HCT116 (cell line): ENCODE results near the gene EYA4. TPM values are rescaled to one million over a fixed set of nuclear protein-coding genes. Genes with fewer than 3 reads are reported as not detected.

Source experiments
- ATAC-seq: fragments of 200-7000 bp; cut with Tn5 transposase; 2 replicates; pipeline ENCODE4 v1.9.1; 2020; ENCODE audit warnings: mild to moderate bottlenecking, moderate library complexity
- BruUV-seq: library from RNA; stranded (reverse); fragments of 400-500 nt; replicated peaks from 2 replicates; lab custom pipeline; 2021; lab: Mats Ljungman, UMichigan
- CTCF ChIA-PET: fragments of 300-600 bp; sonication (Branson Sonifier 250); formaldehyde crosslinking; loops from one replicate; lab custom pipeline; 2021; ENCODE audit warnings: antibody characterized with exemption; lab: Charles Lee
- POLR2A ChIA-PET: fragments of 300-600, 350-600 bp; sonication (Branson Sonifier 250); formaldehyde crosslinking; loops from one replicate; lab custom pipeline; 2021; ENCODE audit warnings: antibody characterized with exemption; lab: Charles Lee
- RAD21 ChIA-PET, 2 experiments: fragments of 300-600 bp; sonication (Branson Sonifier 250); formaldehyde crosslinking; loops; one replicate each; lab custom pipeline; 2023; ENCODE audit warnings: low total read pairs in 2 of 2; ENCODE audit not compliant: uncharacterized antibody in 2 of 2, unreplicated experiment in 2 of 2, low non-redundant PET in 1 of 2; lab: Charles Lee
- DNase-seq: peaks from one replicate; pipeline ENCODE4 v3.0.0-alpha.2; 2010; ENCODE audit warnings: low read depth, low spot score
- H2AFZ ChIP-seq: fragments of 200-600 bp; shearing (Covaris generic), sonication (generic); 2 replicates; pipeline ENCODE4 v1.6.1; 2017; ENCODE audit warnings: low read depth, mixed run types, mixed read lengths, antibody characterized with exemption, low read length; ENCODE audit not compliant: poor library complexity, severe bottlenecking
- H3K27ac ChIP-seq: 2 replicates; pipeline ENCODE4 v1.5.1; 2012; ENCODE audit warnings: low read depth, low read length
- H3K27me3 ChIP-seq: fragments of 200-600 bp; sonication (generic); 2 replicates; pipeline ENCODE4 v1.6.1; 2016; ENCODE audit warnings: mixed run types, low read length, mixed read lengths; ENCODE audit not compliant: insufficient read depth
- H3K36me3 ChIP-seq, 2 experiments: fragments of 200-500 bp in 1 of 2; fragments of 200-600 bp in 1 of 2; sonication (Bioruptor generic) in 1 of 2; sonication (generic) in 1 of 2; 2 replicates each; pipeline versions ENCODE4 v1.5.1 to v1.6.1; 2014 to 2016; ENCODE audit warnings: low read length in 2 of 2, inconsistent platforms in 1 of 2, mixed read lengths in 1 of 2, mixed run types in 1 of 2; ENCODE audit not compliant: insufficient read depth in 2 of 2, control insufficient read depth in 1 of 2
- H3K4me1 ChIP-seq, 2 experiments: fragments of 200-600 bp in 1 of 2; sonication (generic) in 1 of 2; 2 replicates each; pipeline versions ENCODE4 v1.5.1 to v1.6.1; 2012 to 2017; ENCODE audit warnings: low read length in 2 of 2, inconsistent platforms in 1 of 2, mild to moderate bottlenecking in 1 of 2, mixed read lengths in 1 of 2, mixed run types in 1 of 2, moderate library complexity in 1 of 2; ENCODE audit not compliant: insufficient read depth in 2 of 2, control insufficient read depth in 1 of 2
- H3K4me2 ChIP-seq: fragments of 200-600 bp; sonication (generic); 2 replicates; pipeline ENCODE4 v1.6.1; 2017; ENCODE audit warnings: mixed run types, low read length, mixed read lengths
- H3K4me3 ChIP-seq, 2 experiments: fragments of 200-600 bp in 1 of 2; sonication (generic) in 1 of 2; replicated peaks in 1 of 2; 2 replicates each; pipeline ENCODE4 v1.5.1; 2011 to 2016; ENCODE audit warnings: low read length in 2 of 2, control low read depth in 1 of 2, low read depth in 1 of 2, mild to moderate bottlenecking in 1 of 2, mixed read lengths in 1 of 2, mixed run types in 1 of 2
- H3K79me2 ChIP-seq: fragments of 200-600 bp; sonication (generic); 2 replicates; pipeline ENCODE4 v1.6.1; 2017; ENCODE audit warnings: mild to moderate bottlenecking, mixed run types, low read length, moderate library complexity, mixed read lengths; ENCODE audit not compliant: insufficient read depth
- H3K9ac ChIP-seq: fragments of 200-600 bp; sonication (generic); 2 replicates; pipeline ENCODE4 v1.6.1; 2016; ENCODE audit warnings: low read length, mixed read lengths
- H3K9me2 ChIP-seq: fragments of 200-600 bp; sonication (generic), shearing (Covaris generic); 2 replicates; pipeline ENCODE4 v1.6.1; 2017; ENCODE audit warnings: mixed run types, mild to moderate bottlenecking, moderate library complexity; ENCODE audit not compliant: insufficient read depth
- H3K9me3 ChIP-seq, 2 experiments: fragments of 200-500 bp in 1 of 2; fragments of 200-600 bp in 1 of 2; sonication (Bioruptor generic) in 1 of 2; sonication (generic) in 1 of 2; 2 replicates each; pipeline ENCODE4 v1.6.1; 2014 to 2017; ENCODE audit warnings: low read length in 2 of 2, mixed read lengths in 2 of 2, inconsistent platforms in 1 of 2, low read depth in 1 of 2, mild to moderate bottlenecking in 1 of 2, mixed run types in 1 of 2, moderate library complexity in 1 of 2; ENCODE audit not compliant: control insufficient read depth in 1 of 2, insufficient read depth in 1 of 2
- H4K20me1 ChIP-seq: fragments of 200-600 bp; sonication (generic), shearing (Covaris generic); 2 replicates; pipeline ENCODE4 v1.6.1; 2017; ENCODE audit warnings: mixed run types, mild to moderate bottlenecking, moderate library complexity; ENCODE audit not compliant: insufficient read depth
- CBX3 ChIP-seq: IDR thresholded peaks from 2 replicates; pipeline ENCODE4 v1.6.1; 2012; ENCODE audit warnings: low read depth
- CEBPB ChIP-seq: IDR thresholded peaks from 2 replicates; pipeline ENCODE4 v1.6.1; 2012; ENCODE audit warnings: low read depth
- EGR1 ChIP-seq: IDR thresholded peaks from 2 replicates; pipeline ENCODE4 v1.6.1; 2012; ENCODE audit warnings: low read depth
- ELF1 ChIP-seq: IDR thresholded peaks from 2 replicates; pipeline ENCODE4 v1.6.1; 2012; ENCODE audit warnings: low read depth, borderline replicate concordance
- EZH2 ChIP-seq: fragments of 200-600 bp; sonication (generic); IDR thresholded peaks from 2 replicates; pipeline ENCODE4 v1.6.1; 2017; ENCODE audit warnings: antibody characterized with exemption, mixed run types
- FOSL1 ChIP-seq: IDR thresholded peaks from 2 replicates; pipeline ENCODE4 v1.6.1; 2012; ENCODE audit warnings: low read depth
- JUND ChIP-seq: IDR thresholded peaks from 2 replicates; pipeline ENCODE4 v1.6.1; 2012
- MAX ChIP-seq: IDR thresholded peaks from 2 replicates; pipeline ENCODE4 v1.6.1; 2012
- POLR2A ChIP-seq: IDR thresholded peaks from 2 replicates; pipeline ENCODE4 v1.7.0; 2011; ENCODE audit warnings: borderline replicate concordance; ENCODE audit not compliant: insufficient read depth, insufficient read length; ENCODE audit errors: extremely low read depth
- POLR2AphosphoS5 ChIP-seq: IDR thresholded peaks from 2 replicates; pipeline ENCODE4 v1.6.1; 2011; ENCODE audit warnings: mild to moderate bottlenecking, low read depth, low read length, moderate library complexity
- RAD21 ChIP-seq: IDR thresholded peaks from 2 replicates; pipeline ENCODE4 v1.6.1; 2012; ENCODE audit warnings: low read depth, mild to moderate bottlenecking
- SIN3A ChIP-seq: IDR thresholded peaks from 2 replicates; pipeline ENCODE4 v1.6.1; 2012; ENCODE audit warnings: low read depth
- SRF ChIP-seq: IDR thresholded peaks from 2 replicates; pipeline ENCODE4 v1.6.1; 2012; ENCODE audit warnings: low read depth
- YY1 ChIP-seq: IDR thresholded peaks from 2 replicates; pipeline ENCODE4 v1.6.1; 2011; ENCODE audit warnings: low read length, low read depth, moderate library complexity, mild to moderate bottlenecking; ENCODE audit not compliant: insufficient replicate concordance; ENCODE audit errors: extremely low read depth
- ZFX ChIP-seq: fragments of 450-650 bp; IDR thresholded peaks from 2 replicates; pipeline ENCODE4 v1.6.1; 2017
- ZNF274 ChIP-seq: fragments of 200-500 bp; sonication (Bioruptor generic); IDR thresholded peaks from 2 replicates; pipeline ENCODE4 v1.6.1; 2014; ENCODE audit warnings: mild to moderate bottlenecking, low read depth, low read length, inconsistent platforms
- intact Hi-C: fragments of 100-400 bp; cut with micrococcal nuclease; formaldehyde crosslinking; loops from 2 replicates; pipeline ENCODE4 v1.10.0; 2022
- total RNA-seq: library from RNA; stranded (reverse); gene quantifications from one replicate; pipeline ENCODE4 v1.2.1, GENCODE V29; 2021; ENCODE audit not compliant: unreplicated experiment
- TF ChIP-seq, protein P1 (sequence below): IDR thresholded peaks from 2 replicates; pipeline ENCODE4 v1.6.1; 2012
- TF ChIP-seq, protein P2 (sequence below), 3 experiments: fragments of 200-600 bp in 1 of 3; sonication (generic) in 1 of 3; IDR thresholded peaks in 2 of 3; conservative IDR thresholded peaks in 1 of 3; 2 replicates each; pipeline ENCODE4 v1.5.1; 2012 to 2017; ENCODE audit warnings: low read depth in 2 of 3, low read length in 2 of 3, antibody characterized with exemption in 1 of 3, borderline replicate concordance in 1 of 3, control low read depth in 1 of 3, mild to moderate bottlenecking in 1 of 3, mixed read lengths in 1 of 3, mixed run types in 1 of 3, moderate library complexity in 1 of 3; ENCODE audit not compliant: insufficient read depth in 1 of 3

EYA4 gene
- total RNA-seq, 1 experiment from 2014 or later, result not detected

GRCh38 chr6:133466680-133467079 lies 225.5 kb downstream of the EYA4 start:
- RAD21 ChIA-PET, result no interaction called here
- TF ChIP-seq CEBPB, result no peak
- TF ChIP-seq YY1, result no peak
- TF ChIP-seq EZH2, result no peak
- TF ChIP-seq CBX3, result no peak
- TF ChIP-seq ELF1, result no peak
- no peak for TF ChIP-seq POLR2A
- TF ChIP-seq FOSL1, result no peak
- TF ChIP-seq ZFX, result no peak
- no peak for TF ChIP-seq SRF
- TF ChIP-seq RAD21, result no peak
- TF ChIP-seq MAX, result no peak
- no peak for TF ChIP-seq ZNF274
- TF ChIP-seq JUND, result no peak
- no peak for TF ChIP-seq EGR1
- no peak for TF ChIP-seq SIN3A
- TF ChIP-seq POLR2AphosphoS5, result no peak
- TF ChIP-seq, protein P1, sequence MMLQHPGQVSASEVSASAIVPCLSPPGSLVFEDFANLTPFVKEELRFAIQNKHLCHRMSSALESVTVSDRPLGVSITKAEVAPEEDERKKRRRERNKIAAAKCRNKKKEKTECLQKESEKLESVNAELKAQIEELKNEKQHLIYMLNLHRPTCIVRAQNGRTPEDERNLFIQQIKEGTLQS, result no peak
- TF ChIP-seq, protein P2, sequence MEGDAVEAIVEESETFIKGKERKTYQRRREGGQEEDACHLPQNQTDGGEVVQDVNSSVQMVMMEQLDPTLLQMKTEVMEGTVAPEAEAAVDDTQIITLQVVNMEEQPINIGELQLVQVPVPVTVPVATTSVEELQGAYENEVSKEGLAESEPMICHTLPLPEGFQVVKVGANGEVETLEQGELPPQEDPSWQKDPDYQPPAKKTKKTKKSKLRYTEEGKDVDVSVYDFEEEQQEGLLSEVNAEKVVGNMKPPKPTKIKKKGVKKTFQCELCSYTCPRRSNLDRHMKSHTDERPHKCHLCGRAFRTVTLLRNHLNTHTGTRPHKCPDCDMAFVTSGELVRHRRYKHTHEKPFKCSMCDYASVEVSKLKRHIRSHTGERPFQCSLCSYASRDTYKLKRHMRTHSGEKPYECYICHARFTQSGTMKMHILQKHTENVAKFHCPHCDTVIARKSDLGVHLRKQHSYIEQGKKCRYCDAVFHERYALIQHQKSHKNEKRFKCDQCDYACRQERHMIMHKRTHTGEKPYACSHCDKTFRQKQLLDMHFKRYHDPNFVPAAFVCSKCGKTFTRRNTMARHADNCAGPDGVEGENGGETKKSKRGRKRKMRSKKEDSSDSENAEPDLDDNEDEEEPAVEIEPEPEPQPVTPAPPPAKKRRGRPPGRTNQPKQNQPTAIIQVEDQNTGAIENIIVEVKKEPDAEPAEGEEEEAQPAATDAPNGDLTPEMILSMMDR (IDR thresholded peaks at IDR 0.05 in 2 of 3, conservative IDR thresholded peaks at IDR 0.05 in 1 of 3; ENCODE audit: borderline replicate concordance in 1 of 3, insufficient read depth in 1 of 3, low read depth in 2 of 3, low read length in 2 of 3), result no peak
- TF ChIP-seq, all 23 proteins: peak for 0
- Histone ChIP-seq H3K36me3 (no peaks in the 10 kb centered on the region), H3K4me2 (no peak overlapping the region), H4K20me1 (no peaks in the 10 kb centered on the region), H3K4me1 (no peaks in the 10 kb centered on the region), H3K27me3 (0 out of 2 replicates have a peak, but pooled peaks cover 5% of the 10 kb centered on the region), H3K79me2 (no peaks in the 10 kb centered on the region), H3K9me3 (no peaks in the 10 kb centered on the region), H3K4me3 (no peak overlapping the region), H3K27ac (no peak overlapping the region), H3K9ac (no peak overlapping the region), H3K9me2 (no peaks in the 10 kb centered on the region), H2AFZ (no peak overlapping the region)
- intact Hi-C loops, result no loop called here
- ATAC-seq (no peak), DNase-seq (no peak)
- ChIA-PET POLR2A (no interaction called here), CTCF (no interaction called here)
- BruUV-seq, result no TSS peak
